SIG-M5 (cell line): ENCODE data around the gene MAMSTR.
"Not testable (repeated sequence)": the region's sequence is repeated elsewhere in the genome, so short reads cannot be mapped to it uniquely, and the experiment has no call there.

Experiments
- DNase-seq: peaks from one replicate; lab custom pipeline; 2025; lab: John Stamatoyannopoulos, UW

MAMSTR gene, protein sequence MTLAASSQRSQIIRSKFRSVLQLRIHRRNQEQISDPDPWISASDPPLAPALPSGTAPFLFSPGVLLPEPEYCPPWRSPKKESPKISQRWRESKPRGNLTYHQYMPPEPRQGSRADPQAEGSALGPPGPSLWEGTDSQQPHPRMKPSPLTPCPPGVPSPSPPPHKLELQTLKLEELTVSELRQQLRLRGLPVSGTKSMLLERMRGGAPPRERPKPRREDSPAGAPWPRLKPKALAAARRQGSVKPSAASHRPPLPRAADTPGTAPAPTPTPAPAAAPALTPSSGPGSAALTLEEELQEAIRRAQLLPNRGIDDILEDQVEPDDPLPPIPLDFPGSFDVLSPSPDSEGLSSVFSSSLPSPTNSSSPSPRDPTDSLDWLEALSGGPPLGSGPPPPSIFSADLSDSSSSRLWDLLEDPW

DNA sequence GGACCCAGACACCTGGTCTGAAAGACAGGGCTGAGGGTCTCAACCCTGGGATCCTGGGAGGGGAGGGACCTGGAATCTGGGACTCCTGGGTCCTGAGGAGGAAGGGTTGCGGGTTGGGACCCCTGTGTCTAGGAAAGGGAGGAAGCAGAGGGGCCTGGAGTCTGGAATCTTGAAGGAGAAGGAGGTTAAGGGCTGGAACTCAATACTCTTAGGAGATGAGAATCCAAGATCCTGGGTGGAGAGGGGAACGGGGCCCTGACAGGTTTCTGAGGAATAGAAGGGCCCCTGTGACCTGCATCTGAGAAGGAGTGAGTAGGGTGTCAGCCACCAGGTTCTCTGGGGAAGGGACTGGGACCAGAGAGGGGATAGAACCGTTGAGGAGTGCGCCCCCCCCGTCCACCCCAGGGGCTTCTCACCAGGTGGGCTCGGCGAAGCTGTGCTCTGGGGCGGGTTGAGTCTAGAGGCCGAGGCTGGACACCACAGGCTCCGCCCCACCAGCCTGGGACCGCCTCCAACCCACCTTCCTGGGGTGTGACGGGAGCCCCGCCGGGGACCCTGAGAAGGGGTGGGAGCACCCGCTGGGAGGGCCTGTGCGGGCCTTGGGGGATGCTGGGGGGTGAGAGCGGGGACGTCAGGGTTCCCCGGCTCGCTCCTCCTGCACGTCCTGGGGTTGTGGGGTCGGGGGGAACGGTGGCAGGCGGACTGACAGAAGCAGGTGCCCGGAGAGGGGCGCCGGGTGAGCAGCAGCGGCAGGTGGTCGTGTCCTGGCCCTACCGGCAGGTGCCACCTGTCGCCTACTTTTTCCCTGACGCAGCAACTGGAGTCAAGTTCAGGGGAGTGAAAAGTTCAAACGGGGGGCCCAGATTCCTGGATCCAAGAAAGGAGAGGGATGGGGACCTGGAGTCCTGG, at the start of gene MAMSTR:
Gene MAMSTR (minus strand): TSS at position 463 of the 909 bp plus-strand sequence. CDS start 694 bp downstream, outside the sequence.
- DNase-seq, result no peak

DNA sequence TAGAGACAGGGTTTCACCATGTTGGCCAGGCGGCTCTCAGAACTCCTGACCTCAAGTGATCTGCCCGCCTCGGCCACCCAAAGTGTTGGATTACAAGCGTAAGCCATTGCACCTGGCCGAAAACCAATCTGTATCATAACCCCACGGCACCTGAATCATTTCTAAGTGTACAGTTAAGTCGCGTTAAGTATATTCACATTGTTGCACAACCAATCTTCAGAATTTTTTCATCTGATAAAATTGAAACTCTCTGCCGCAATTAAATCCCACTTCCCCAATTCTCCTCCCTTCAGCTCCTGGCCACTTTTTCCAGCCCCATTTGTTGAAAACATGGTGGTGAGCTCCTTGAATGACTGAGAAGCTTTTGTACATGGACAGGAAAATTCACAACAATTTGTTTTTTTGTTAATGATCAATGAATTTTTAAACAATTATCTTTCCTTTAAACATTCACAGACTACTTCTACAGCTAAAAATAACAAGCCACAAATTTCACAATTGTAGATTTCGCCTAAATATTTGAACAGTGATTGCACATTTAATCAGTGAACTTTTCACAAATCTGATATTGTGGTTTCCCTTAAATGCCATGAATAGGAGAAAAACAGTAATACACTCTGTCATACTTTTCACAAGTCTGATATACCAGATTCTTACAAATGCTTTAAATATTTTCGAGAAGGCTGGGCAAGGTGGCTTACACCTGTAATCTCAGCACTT, 49.6 kb upstream of the MAMSTR start:
- no peak for DNase-seq

DNA sequence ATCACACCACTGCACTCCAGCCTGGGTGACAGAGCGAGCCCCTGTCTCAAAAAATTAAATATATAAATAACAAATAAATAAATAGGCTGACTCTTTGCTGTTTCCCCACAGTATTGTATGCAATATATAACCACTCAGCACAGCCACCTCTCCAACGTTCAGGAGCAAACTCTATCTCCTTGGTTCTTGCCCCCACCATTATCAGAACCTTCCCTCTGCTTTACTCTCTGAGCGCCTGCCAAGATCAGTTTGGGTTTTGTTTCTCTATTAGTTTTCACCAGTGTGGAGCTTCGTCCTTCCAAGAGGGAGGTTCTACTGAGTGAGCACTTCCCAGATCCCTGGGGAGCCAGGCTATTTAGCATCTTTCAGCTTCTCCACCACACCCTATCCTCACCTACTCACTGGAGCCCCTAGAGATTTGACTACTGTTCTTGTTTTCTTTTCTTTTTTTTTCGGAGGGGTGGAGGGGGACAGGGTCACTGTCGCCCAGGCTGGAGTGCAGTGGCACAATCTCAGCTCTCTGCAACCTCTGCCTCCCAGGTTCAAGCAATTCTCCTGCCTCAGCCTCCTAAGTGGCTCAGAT, 48.7 kb upstream of the MAMSTR start:
- not testable (repeated sequence) for DNase-seq

DNA sequence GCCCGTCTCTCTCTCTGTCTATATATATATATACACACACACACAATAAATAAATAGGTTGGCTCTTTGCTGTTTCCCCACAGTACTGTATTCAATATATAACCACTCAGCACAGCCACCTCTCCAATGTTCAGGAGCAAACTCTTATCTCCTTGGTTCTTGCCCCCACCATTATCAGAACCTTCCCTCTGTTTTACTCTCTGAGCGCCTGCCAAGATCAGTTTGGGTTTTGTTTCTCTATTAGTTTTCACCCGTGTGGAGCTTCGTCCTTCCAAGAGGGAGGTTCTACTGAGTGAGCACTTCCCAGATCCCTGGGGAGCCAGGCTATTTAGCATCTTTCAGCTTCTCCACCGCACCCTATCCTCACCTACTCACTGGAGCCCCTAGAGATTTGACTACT, 46.3 kb upstream of the MAMSTR start:
- DNase-seq, result not testable (repeated sequence)

DNA sequence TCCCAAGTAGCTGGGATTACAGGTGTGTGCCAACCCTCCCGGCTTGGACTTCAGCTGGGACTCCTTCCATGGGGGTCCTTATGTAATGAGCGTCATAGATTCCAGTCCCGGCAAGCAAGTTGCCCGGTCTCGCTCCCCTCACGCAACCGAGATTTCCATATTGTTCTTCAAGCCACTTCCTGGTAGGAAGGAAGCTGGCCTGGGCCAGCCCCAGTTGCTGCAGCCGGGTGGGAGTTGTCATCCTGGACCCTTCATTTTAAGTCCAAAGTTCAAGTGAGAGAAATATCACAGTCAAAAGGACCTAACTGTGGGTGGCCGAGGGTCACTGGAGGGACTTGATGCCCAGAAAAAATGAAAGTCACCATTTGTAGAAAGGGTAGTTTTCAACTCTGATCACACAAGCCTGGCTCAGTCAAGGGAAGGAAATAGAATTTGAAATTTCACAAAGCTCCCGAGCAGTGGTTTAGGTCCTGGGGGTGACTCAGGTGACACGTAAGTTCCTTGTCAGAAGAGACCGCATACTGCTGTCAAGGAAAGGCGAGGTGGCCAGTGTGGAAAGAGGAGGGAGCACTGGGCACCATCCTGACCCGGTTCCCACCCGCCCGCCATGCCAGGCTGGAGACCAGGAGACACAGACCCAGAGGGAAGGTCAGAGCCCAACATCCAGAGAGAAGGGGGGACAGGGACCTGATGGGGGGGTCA, 41.1 kb upstream of the MAMSTR start:
- DNase-seq, result no peak

DNA sequence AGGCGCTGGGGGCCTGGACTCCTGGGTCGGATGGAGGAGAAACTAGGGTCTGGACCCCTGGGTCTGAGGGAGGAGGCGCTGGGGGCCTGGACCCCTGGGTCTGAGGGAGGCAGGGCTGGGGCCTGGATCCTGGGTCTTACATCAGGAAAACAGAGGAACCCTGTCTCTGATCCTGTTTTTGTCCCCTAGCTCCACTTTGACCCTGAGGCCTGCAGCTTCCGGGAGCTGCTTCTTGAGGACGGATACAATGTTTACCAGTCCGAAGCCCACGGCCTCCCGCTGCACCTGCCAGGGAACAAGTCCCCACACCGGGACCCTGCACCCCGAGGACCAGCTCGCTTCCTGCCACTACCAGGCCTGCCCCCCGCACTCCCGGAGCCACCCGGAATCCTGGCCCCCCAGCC, 38.2 kb upstream of the MAMSTR start:
- no peak for DNase-seq

DNA sequence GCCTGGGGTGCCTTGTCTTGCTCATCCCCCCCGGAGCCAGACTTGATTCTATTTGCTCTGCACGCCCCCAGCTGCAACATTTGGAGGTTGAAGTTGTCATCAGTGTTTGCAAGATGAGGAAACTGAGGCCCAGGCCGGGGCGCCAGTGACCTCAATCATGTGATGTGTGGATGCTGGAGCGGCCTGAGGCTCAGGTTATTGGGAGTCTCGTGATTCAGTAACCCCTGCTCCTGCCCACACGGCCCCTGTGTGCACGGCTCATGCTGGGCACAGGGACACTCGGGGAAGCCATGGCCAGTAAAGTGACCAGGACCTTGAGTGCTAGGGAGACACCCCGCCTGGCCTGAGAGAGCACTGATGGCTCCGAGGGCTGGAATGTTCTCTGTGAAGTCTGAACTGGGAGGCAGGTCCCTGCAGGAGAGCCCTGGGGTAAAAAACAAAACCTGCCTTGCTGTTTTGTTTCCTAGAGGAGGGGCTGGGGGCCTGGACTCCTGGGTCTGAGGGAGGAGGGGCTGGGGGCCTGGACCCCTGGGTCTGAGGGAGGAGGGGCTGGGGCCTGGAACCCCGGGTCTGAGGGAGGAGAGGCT, 37.7 kb upstream of the MAMSTR start:
- no peak for DNase-seq

DNA sequence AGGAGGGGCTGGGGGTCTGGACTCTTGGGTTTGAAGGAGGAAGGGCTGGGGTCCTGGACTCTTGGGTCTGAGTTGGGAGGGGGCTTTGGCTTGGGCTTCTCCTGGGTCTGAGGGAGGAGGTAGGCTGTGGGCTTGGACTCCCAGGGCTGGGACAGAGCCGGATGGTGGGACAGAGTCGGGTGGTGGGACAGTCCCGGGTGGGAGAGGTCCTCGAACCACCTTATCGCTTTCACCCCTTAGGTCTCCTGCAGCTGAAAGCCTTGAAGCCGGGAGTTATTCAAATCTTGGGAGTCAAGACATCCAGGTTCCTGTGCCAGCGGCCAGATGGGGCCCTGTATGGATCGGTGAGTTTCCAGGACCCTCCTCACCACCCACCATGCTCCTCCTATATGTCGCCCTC, 37.2 kb upstream of the MAMSTR start:
- no peak for DNase-seq

DNA sequence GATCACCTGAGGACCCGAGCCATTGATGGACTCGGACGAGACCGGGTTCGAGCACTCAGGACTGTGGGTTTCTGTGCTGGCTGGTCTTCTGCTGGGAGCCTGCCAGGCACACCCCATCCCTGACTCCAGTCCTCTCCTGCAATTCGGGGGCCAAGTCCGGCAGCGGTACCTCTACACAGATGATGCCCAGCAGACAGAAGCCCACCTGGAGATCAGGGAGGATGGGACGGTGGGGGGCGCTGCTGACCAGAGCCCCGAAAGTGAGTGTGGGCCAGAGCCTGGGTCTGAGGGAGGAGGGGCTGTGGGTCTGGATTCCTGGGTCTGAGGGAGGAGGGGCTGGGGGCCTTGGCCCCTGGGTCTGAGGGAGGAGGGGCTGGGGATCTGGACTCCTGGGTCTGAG, 36.7 kb upstream of the MAMSTR start:
- DNase-seq, result no peak

DNA sequence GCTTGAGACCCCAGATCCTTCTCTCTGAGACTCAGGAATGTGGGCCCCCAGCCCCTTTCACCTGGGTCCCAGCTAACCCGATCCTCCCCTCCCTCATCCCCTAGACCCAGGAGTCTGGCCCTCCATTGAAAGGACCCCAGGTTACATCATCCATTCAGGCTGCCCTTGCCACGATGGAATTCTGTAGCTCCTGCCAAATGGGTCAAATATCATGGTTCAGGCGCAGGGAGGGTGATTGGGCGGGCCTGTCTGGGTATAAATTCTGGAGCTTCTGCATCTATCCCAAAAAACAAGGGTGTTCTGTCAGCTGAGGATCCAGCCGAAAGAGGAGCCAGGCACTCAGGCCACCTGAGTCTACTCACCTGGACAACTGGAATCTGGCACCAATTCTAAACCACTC, 36.3 kb upstream of the MAMSTR start:
- no peak for DNase-seq

DNA sequence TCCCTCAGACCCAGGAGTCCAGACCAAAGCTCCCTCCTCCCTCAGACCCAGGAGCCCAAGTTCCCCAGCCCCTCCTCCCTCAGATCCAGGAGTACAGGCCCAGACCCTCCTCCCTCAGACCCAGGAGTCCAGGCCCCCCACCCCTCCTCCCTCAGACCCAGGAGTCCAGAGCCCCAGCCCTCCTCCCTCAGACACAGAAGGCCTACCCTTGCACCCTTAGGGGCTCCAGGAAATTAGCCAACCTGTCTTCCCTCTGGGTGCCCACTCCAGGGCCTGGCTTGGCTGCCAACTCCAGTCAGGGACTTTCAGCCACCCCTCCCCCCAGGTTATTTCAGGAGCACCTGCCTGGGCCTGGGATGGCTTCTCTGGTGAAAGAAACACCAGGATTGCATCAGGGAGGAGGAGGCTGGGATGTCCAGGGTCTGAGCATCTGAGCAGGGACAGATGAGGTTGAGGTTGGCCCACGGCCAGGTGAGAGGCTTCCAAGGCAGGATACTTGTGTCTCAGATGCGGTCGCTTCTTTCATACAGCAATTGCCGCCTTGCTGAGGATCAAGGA, 35.6 kb upstream of the MAMSTR start, which contains the start of gene FGF21:
Gene FGF21 (plus strand): TSS at position 441 of the 558 bp plus-strand sequence. CDS start 713 bp downstream, outside the sequence.
- no peak for DNase-seq

DNA sequence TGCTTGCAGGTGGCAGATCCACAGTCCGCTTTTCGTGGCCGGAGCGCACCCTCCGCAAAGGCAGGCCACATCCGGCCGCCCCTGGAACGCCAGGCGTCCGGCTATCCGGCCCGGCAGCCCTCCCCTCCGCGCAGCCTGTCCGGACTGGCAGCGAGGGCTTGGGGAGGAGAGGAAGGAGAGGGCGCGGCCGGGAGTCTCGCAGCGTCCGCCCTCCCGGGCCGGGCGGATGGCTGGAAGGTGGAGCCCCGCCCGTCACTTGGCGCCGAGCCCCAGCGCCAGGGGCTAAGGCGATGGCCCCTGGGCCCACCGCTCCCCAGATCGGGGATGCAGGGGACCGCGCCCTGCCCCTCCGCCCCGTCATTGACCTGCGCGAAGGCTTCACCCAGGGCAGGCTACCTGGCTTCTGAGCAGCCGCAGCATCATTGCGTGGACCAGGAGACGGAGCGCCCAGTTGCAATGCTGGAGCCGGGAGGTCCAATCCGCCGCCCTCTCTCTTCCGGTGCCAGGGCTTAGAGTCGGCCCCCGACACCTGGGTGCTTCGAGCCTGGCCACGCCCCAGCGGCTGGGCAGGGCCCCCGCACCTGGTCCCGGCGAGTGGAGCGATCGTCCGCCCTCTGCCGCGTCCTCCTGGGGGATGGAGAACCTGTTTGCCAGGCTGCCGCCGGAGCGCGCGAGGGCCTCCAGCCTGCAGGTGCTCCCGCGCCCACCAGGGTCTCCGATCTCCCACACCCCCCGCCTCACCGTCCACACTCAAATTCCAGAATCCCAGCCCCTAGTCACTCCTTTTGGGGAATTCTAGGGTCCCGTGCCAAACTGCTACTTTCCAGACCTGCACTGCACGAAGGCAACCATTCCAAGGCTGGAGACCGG, 33.2 kb upstream of the MAMSTR start, which contains the start of gene FUT1:
Gene FUT1 (minus strand): TSS at position 146 of the 870 bp plus-strand sequence. CDS start 1,360 bp downstream, outside the sequence.
- DNase-seq, result no peak

DNA sequence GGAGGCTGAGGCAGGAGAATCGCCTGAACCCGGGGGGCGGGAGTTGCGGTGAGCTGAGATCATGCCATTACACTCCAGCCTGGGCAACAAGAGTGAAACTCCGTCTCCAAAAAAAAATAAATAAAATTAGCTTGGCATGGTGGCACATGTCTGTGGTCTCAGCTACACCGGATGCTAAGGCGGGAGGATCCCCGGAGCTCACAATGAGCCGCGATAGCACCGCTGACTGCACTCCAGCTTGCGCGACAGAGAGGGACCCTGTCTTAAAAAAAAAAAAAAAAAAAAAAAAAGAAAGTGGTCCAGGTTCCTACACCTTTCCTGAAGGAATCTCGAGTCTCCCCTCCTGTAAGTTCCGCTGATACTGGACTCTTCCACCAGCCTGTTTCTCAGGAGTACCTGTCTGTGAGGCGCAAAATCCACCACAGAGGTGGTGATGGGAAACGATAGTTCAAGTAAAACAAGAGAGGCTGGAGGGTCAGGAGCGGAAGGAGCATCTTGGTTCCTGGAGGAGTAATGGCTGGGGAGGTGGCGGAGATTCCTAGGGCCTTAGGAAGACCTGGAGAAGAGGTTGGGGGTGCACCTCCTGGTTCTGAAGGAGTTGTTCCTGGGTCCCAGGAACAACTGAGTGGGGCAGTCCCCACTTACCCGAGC, 32.4 kb upstream of the MAMSTR start:
- no peak for DNase-seq

DNA sequence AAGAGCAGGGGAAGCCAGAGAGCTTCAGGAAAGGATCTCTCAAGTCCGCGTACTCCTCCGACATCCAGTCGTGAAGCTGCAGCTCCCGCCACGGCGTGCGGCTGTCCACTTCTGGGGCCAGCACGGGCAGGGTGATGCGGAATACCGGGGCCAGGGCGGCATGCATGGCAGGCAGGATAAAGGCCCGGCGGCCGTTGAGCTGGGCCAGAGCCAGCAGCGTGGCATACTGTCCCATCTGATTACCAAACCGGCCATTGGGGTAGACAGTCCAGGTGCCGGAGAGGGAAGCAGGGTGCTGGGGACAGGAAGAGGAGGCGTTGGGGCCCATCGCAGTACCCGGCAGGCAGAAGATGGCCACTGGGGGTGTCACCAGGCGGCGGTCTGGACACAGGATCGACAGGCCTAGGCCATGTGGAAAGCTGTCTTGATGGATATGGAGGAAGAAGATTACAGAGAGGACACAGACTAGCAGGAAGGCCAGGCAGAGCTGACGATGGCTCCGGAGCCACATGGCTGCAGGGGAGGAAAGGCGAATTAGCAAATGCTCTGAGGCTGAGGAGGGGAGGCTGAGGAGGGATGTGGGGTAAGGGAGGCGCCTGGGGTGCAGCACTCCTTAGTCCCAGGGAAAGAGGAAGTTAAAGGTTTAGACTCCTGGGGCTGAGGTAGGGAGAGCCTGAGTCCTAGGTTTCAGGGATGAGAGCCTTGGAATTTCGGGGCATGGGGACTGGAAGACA, 31.4 kb upstream of the MAMSTR start:
- no peak for DNase-seq

DNA sequence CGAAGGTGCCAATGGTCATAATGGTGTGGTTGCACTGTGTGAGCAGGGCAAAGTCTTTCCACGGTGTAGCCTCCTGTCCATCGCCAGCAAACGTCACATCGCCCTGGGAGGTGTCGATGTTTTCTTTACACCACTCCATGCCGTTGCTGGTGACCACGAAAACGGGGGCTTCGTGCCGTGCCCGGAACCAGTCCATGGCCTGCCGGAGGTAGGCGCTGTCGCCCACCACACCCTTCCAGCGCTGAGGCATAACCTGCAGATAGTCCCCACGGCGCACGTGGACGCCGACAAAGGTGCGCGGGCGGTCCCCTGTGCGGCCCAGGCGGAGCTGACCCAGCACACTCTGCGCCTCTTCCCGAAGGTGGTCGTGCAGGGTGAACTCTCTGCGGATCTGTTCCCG, 30.8 kb upstream of the MAMSTR start:
- DNase-seq, result no peak

DNA sequence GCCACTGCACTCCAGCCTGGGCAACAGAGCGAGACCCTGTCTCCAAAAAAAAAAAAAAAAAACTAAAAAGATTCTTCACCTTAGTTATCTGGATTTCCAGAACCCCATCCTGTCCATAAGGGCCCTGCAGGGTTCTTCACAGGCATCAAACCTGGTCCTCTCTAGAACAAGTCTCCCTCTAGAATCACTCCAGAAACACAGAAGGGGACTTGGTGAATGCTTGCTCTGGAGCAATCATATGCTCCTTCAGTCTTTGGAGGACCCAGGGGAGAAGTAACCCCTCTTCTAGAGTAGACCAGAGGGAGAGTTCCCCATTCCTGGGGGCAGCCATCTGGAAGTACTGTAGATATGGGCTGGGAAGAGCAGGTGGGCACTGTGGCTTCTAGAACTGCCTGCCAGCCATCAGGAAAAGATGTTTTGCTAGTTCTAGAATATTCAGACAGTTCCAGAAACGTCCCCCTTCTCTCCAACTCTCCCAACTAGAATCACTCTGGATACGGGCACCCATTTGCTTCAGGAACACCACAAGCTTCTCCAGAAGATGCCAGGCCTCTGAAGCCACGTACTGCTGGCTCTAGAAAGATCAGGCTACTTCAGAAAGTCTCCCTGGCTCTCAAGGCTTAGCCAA, 30.2 kb upstream of the MAMSTR start:
- DNase-seq, result no peak

DNA sequence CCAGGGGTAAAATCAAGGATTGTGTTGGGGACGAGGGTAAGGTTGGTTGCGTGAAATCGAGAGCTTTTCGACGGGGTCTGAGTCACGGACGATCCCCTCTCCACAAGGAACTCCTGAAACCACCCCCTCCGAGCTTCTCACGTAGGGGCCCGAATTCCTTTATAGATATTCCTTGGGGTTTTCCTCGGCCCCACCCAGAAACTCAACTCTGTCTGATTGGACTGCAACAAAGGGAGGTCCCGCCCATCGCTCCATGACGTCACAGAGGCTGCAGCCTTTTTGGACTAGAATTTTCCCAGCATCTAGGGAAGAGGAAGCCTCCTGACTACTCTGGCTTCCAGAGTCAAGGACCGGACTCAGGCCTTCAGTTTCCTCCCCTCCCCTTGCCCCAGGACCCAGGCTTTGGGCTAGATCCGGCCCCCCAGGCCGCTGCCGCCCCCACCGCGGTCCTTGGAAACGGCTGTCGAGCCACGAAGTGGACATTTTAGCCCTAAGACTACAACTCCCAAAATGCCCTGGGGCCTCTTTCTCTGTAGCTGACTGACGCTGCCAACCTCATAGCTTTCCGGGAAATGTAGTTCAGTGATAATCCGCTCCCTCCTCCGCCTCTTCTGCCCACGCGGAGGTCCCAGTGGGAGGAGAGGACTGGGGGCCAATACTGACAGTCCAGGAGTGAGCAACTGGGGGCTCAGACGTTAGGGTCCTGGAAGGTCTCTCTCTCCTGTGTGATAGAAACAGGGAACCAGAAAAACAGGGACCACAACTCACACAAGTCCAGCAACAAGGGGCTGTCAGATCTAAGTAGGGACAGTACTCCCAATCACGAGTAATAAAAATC, 27.4 kb upstream of the MAMSTR start, which contains the start of gene IZUMO1:
Gene IZUMO1 (minus strand): TSS at position 172 of the 838 bp plus-strand sequence. CDS start 1,050 bp downstream, outside the sequence.
- no peak for DNase-seq
